ENCODE data around the gene MDP1.

MDP1 gene

DNA sequence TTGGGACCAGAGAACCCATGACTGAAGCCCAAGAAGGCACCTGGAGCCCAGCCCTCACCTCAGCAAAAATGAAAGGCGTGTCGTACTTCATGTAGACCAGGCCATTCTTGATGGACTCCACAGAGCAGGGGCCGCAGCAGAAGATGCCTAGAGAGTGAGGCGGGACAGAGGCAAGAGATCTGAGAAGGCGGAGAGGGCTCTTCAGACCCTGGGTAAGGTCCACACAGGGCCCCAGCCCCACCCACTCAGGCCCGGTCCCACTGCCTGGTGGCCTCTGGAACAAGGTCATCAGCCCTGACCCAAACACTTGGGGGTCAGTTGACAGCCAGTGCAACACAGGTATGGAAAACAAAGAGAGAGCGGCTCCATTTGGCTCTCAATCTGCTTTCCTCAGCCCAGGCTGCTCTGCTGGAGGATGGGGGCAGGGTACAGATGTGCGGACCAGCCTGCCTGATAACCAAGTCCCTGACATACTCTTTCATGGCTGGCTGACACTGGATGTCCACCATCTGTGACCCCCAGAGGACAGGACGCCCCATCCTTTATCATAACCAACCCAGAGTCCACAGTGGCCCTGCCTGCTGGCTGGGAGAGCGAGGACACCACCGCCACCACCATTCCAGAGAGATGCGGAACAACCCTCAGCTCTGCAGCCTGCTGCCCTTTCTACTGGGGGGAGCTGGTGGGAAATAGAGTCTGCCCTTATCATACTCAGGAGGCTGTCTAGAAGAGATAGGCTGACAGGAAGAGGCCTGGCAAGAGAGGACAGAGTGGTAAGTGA is 40.3 kb upstream of the MDP1 start:
- ATAC-seq (ENCODE audit: low read depth) (no peak), DNase-seq (ENCODE audit: low spot score) (no peak)
- Histone ChIP-seq H3K36me3 (ENCODE audit: low read depth) (peaks cover 75% of the 10 kb centered on the region), H3K4me3 (ENCODE audit: severe bottlenecking) (no peak overlapping the region), H3K27me3 (ENCODE audit: insufficient read depth, poor library complexity, severe bottlenecking) (no peaks in the 10 kb centered on the region), H3K4me1 (ENCODE audit: insufficient read depth, poor library complexity, severe bottlenecking) (peaks cover 9% of the 10 kb centered on the region), H3K27ac (ENCODE audit: poor library complexity, severe bottlenecking) (no peak overlapping the region), H3K9me3 (ENCODE audit: severe bottlenecking) (no peaks in the 10 kb centered on the region)
- TF ChIP-seq CTCF (IDR thresholded peaks at IDR 0.05; ENCODE audit: poor library complexity, severe bottlenecking): no peak

DNA sequence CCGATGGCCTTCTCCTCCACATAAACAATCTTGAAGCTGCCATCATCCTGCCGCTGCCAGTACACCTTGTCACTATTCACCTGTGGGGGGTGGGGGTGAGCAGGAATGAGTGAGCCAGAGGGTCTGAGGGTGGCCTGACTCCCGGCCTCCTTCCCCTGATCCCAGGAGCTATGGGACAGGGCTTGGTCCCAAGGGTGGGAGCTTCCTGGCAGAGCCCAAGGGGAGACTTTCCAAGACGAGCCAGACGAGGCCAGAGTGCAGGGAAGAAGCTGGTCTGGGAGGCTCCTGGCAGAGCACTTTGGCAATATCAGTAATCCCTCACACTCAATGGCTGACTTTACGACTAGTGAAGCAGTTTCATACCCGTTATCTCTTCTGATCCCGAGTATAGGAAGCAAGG is 39.6 kb upstream of the MDP1 start:
- H3K4me1 ChIP-seq (ENCODE audit: insufficient read depth, poor library complexity, severe bottlenecking): peaks cover 9% of the 10 kb centered on the region
- DNase-seq (ENCODE audit: low spot score): no peak
- peaks cover 70% of the 10 kb centered on the region for H3K36me3 ChIP-seq (ENCODE audit: low read depth)
- no peak overlapping the region for H3K27ac ChIP-seq (ENCODE audit: poor library complexity, severe bottlenecking)
- no peak for ATAC-seq (ENCODE audit: low read depth)
- no peak for TF ChIP-seq CTCF (IDR thresholded peaks at IDR 0.05; ENCODE audit: poor library complexity, severe bottlenecking)
- no peaks in the 10 kb centered on the region for H3K27me3 ChIP-seq (ENCODE audit: insufficient read depth, poor library complexity, severe bottlenecking)
- no peaks in the 10 kb centered on the region for H3K9me3 ChIP-seq (ENCODE audit: severe bottlenecking)
- no peak overlapping the region for H3K4me3 ChIP-seq (ENCODE audit: severe bottlenecking)

- no peak for TF ChIP-seq CTCF (IDR thresholded peaks at IDR 0.05; ENCODE audit: poor library complexity, severe bottlenecking)
- Histone ChIP-seq H3K9me3 (ENCODE audit: severe bottlenecking) (no peaks in the 10 kb centered on the region), H3K27me3 (ENCODE audit: insufficient read depth, poor library complexity, severe bottlenecking) (no peaks in the 10 kb centered on the region), H3K36me3 (ENCODE audit: low read depth) (peaks cover 64% of the 10 kb centered on the region), H3K4me1 (ENCODE audit: insufficient read depth, poor library complexity, severe bottlenecking) (peaks cover 9% of the 10 kb centered on the region), H3K27ac (ENCODE audit: poor library complexity, severe bottlenecking) (no peak overlapping the region), H3K4me3 (ENCODE audit: severe bottlenecking) (no peak overlapping the region)
- ATAC-seq (ENCODE audit: low read depth): no peak
- DNase-seq (ENCODE audit: low spot score): no peak
Observed at GRCh38 chr14:24254630-24255392, 38.9 kb upstream of the MDP1 start.

GRCh38 chr14:24253936-24254335 is 38.1 kb upstream of the MDP1 start:
- no peak overlapping the region for H3K4me3 ChIP-seq (ENCODE audit: severe bottlenecking)
- no peak for TF ChIP-seq CTCF (IDR thresholded peaks at IDR 0.05; ENCODE audit: poor library complexity, severe bottlenecking)

More at GRCh38 chr14:24253936-24254335, 38.1 kb upstream of the MDP1 start:
- peaks cover 62% of the 10 kb centered on the region for H3K36me3 ChIP-seq (ENCODE audit: low read depth)
- H3K4me1 ChIP-seq (ENCODE audit: insufficient read depth, poor library complexity, severe bottlenecking): peaks cover 3% of the 10 kb centered on the region
- no peaks in the 10 kb centered on the region for H3K9me3 ChIP-seq (ENCODE audit: severe bottlenecking)
- DNase-seq (ENCODE audit: low spot score) (no peak), ATAC-seq (ENCODE audit: low read depth) (no peak)
- H3K27ac ChIP-seq (ENCODE audit: poor library complexity, severe bottlenecking): no peak overlapping the region
- no peaks in the 10 kb centered on the region for H3K27me3 ChIP-seq (ENCODE audit: insufficient read depth, poor library complexity, severe bottlenecking)
